ENCODE data around the gene TDRD15. TPM values are rescaled to one million over a fixed set of nuclear protein-coding genes. Genes with fewer than 3 reads are reported as not detected.

Gene TDRD15
- total RNA-seq = not detected
- long read RNA-seq, donor 1 = 0 reads
- long read RNA-seq, donor 2 = 0 reads

DNA sequence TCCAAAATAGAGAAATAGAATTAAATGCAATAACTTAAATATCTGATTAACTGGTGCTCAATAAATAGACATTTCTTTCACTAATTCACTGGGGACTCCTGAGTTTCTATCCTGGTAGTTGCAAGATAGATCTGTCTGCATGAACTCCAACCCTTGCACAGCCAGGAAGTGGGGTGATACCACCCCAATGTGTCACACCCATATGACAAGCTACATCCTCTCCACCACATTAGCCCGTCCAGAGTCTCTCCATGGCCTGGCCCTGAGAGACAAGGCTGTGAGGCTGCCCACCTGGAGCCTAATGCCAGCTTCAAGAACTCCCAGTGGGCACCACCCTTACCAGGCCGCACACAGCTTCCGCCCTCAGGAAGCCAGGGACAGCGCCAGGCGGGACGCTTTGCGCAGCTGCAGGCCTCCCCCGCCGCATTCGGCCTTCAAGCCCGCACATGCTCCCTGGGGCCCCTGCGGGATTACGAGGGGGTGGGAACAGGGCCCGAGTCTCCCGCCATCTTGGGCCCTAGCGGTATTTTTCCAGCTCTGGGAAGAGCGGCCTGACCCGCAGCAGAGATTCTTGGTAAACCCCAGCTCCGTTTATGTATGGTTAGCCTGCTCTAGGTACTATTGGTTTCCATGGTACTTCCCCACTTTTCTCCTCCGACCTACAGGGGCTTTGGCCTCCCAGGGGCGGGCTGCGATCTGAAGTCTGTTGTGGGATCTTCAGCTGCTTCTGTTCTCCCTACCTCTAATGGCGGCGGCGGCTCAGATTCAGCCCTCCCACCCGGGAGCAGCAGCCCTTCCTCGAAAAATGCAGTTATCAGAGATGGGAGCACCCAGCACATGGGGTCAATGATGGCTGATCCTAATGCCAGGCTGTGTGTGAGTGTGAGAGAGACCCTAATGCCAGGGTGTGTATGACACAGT, at the start of gene TDRD15:
Gene TDRD15 (plus strand): TSS at position 496 of the 921 bp plus-strand sequence. CDS start 13,500 bp downstream, outside the sequence.
- Histone ChIP-seq H3K36me3 (ENCODE audit: low read depth) (no peaks in the 10 kb centered on the region), H3K4me1 (ENCODE audit: low read depth) (no peaks in the 10 kb centered on the region), H3K4me3 (no peak within 1 kb of the TSS), H3K9me3 (no peaks in the 10 kb centered on the region)
- TF ChIP-seq CTCF (IDR thresholded peaks at IDR 0.05) = no peak
- DNase-seq (no peak), ATAC-seq (no peak)
- intact Hi-C loops (cut with DNase I, micrococcal nuclease) = loop anchor here in 1 of 2 donors (5.0 kb wide), 1 partner anchor 81 kb away; the partner anchor contains the start of gene APOB

DNA sequence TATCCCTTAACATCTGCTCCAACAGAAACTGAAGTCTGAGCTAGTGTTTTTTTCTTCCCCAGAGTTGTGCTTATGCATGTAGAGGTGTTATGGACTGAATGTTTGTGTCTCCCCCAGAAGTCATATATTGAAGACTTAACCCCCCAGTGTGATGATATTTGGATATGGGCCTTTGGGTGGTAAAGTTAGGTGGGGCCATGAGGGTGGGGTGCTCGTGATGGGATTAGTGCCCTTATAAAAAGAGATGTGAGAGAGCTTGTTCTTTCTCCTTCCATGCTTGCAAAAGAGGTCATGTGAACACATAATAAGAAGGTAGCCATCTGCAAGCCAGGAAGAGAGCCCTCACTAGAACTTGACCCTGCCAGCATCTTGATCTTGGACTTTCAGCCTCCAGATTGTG, 45.5 kb upstream of the TDRD15 start:
- H3K36me3 ChIP-seq (ENCODE audit: low read depth) = no peaks in the 10 kb centered on the region
- H3K4me1 ChIP-seq (ENCODE audit: low read depth) = no peaks in the 10 kb centered on the region
- no peak for ATAC-seq
- H3K9me3 ChIP-seq = peaks cover 3% of the 10 kb centered on the region
- H3K4me3 ChIP-seq = no peak overlapping the region
- intact Hi-C loops (cut with DNase I, micrococcal nuclease) = no loop called here
- DNase-seq = no peak
- no peak for TF ChIP-seq CTCF (IDR thresholded peaks at IDR 0.05)

GRCh38 chr2:21083482-21083881, 40.3 kb upstream of the TDRD15 start:
- ATAC-seq = no peak

DNA sequence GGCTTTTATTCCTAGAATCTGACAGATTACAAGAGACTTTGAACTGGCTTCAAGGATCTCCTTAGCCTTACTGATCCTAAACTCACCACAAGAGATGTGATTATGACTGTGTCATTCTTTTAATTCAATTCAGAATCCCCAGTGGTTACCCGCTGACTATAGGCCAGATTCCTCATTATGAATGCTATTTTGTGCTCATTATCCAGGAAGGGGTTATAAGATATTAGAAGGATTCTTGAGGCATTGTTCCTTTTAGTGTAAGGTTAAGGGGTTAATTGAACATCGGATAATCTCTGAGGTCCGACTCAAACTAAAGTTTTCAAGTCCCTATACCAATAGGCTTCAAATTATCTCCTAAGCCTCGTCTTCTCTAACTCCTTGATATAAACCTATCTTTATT, 39.4 kb upstream of the TDRD15 start:
- H3K4me3 ChIP-seq = no peak overlapping the region
- H3K9me3 ChIP-seq = peaks cover under 1% of the 10 kb centered on the region
- intact Hi-C loops (cut with DNase I, micrococcal nuclease) = no loop called here
- DNase-seq (no peak), ATAC-seq (no peak)
- TF ChIP-seq CTCF (IDR thresholded peaks at IDR 0.05) = no peak
- no peaks in the 10 kb centered on the region for H3K4me1 ChIP-seq (ENCODE audit: low read depth)
- no peaks in the 10 kb centered on the region for H3K36me3 ChIP-seq (ENCODE audit: low read depth)

More at GRCh38 chr2:21083482-21083881, 40.3 kb upstream of the TDRD15 start:
- no peak for DNase-seq
- no peak for TF ChIP-seq CTCF (IDR thresholded peaks at IDR 0.05)
- no peak overlapping the region for H3K4me3 ChIP-seq
- H3K4me1 ChIP-seq (ENCODE audit: low read depth) = no peaks in the 10 kb centered on the region
- no peaks in the 10 kb centered on the region for H3K36me3 ChIP-seq (ENCODE audit: low read depth)
- intact Hi-C loops (cut with DNase I, micrococcal nuclease) = no loop called here
- peaks cover 3% of the 10 kb centered on the region for H3K9me3 ChIP-seq

DNA sequence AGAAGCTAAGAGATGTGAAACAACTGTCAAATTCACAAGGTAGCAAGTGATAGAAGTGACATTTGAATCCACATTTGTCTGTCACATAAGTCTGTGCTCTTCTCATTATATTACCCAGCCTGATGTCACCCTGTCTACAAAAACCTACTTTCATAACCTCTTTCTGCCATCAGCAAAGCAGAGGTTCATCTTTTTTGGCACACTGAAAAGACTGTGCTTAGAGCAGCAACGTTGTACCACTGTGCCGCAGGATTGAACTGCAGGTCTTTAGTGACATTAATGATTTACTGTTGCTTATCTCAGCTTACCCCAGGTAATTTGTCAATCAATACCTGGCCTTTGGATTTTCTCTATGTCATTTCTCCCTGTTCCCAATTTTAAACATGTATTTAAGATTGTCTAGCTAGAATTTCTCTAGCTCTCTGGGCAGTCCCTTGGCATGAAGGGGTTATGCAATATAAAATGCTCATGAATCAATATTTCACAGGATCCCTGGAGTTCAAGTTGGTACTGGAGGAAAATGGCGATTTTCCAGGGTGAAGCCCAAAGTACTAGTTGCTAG, 31.4 kb upstream of the TDRD15 start:
- H3K36me3 ChIP-seq (ENCODE audit: low read depth) = no peaks in the 10 kb centered on the region
- DNase-seq (no peak), ATAC-seq (no peak)
- no peak for TF ChIP-seq CTCF (IDR thresholded peaks at IDR 0.05)
- intact Hi-C loops (cut with DNase I, micrococcal nuclease) = no loop called here
- no peaks in the 10 kb centered on the region for H3K9me3 ChIP-seq
- H3K4me3 ChIP-seq = no peak overlapping the region
- H3K4me1 ChIP-seq (ENCODE audit: low read depth) = no peaks in the 10 kb centered on the region

Data from mucosa of descending colon (tissue), 3 donors.